ENCODE results near the gene ELFN1.

The ELFN1 gene

GRCh38 chr7:1745576-1746490 is 75.8 kb downstream of the ELFN1 start:
- TF ChIP-seq POLR2A (IDR thresholded peaks at IDR 0.05; ENCODE audit: low read length) (no peak), GATA1 (IDR thresholded peaks at IDR 0.05; ENCODE audit: low read depth, low read length) (no peak)
- DNase-seq = no peak

- TF ChIP-seq GATA1 (IDR thresholded peaks at IDR 0.05; ENCODE audit: low read depth, low read length) (no peak), POLR2A (IDR thresholded peaks at IDR 0.05; ENCODE audit: low read length) (no peak)
- DNase-seq = no peak
Observed at GRCh38 chr7:1746491-1746975, 76.5 kb downstream of the ELFN1 start.

GRCh38 chr7:1747004-1747801 is 77.1 kb downstream of the ELFN1 start:
- DNase-seq = no peak
- TF ChIP-seq POLR2A (IDR thresholded peaks at IDR 0.05; ENCODE audit: low read length) (no peak), GATA1 (IDR thresholded peaks at IDR 0.05; ENCODE audit: low read depth, low read length) (no peak)

GRCh38 chr7:1748076-1748838 is 78.2 kb downstream of the ELFN1 start:
- DNase-seq = no peak
- TF ChIP-seq GATA1 (IDR thresholded peaks at IDR 0.05; ENCODE audit: low read depth, low read length) = no peak
- TF ChIP-seq POLR2A (IDR thresholded peaks at IDR 0.05; ENCODE audit: low read length) = no peak

GRCh38 chr7:1748839-1749173 is 78.7 kb downstream of the ELFN1 start:
- no peak for DNase-seq
- TF ChIP-seq GATA1 (IDR thresholded peaks at IDR 0.05; ENCODE audit: low read depth, low read length) (no peak), POLR2A (IDR thresholded peaks at IDR 0.05; ENCODE audit: low read length) (no peak)

- DNase-seq = no peak
- TF ChIP-seq GATA1 (IDR thresholded peaks at IDR 0.05; ENCODE audit: low read depth, low read length) (no peak), POLR2A (IDR thresholded peaks at IDR 0.05; ENCODE audit: low read length) (no peak)
Observed at GRCh38 chr7:1749351-1749863, 79.3 kb downstream of the ELFN1 start.

- no peak for DNase-seq
- TF ChIP-seq GATA1 (IDR thresholded peaks at IDR 0.05; ENCODE audit: low read depth, low read length) (no peak), POLR2A (IDR thresholded peaks at IDR 0.05; ENCODE audit: low read length) (no peak)
Observed at GRCh38 chr7:1749864-1750466, 79.9 kb downstream of the ELFN1 start.

GRCh38 chr7:1750541-1751021 is 80.5 kb downstream of the ELFN1 start:
- no peak for DNase-seq
- no peak for TF ChIP-seq POLR2A (IDR thresholded peaks at IDR 0.05; ENCODE audit: low read length)
- TF ChIP-seq GATA1 (IDR thresholded peaks at IDR 0.05; ENCODE audit: low read depth, low read length) = no peak

- TF ChIP-seq GATA1 (IDR thresholded peaks at IDR 0.05; ENCODE audit: low read depth, low read length) = no peak
- TF ChIP-seq POLR2A (IDR thresholded peaks at IDR 0.05; ENCODE audit: low read length) = no peak
- no peak for DNase-seq
Observed at GRCh38 chr7:1752111-1752510, 82.0 kb downstream of the ELFN1 start.

- no peak for DNase-seq
- TF ChIP-seq GATA1 (IDR thresholded peaks at IDR 0.05; ENCODE audit: low read depth, low read length) (no peak), POLR2A (IDR thresholded peaks at IDR 0.05; ENCODE audit: low read length) (no peak)
Observed at GRCh38 chr7:1752771-1753563, 82.9 kb downstream of the ELFN1 start.

GRCh38 chr7:1753564-1753867 is 83.4 kb downstream of the ELFN1 start:
- DNase-seq = no peak
- TF ChIP-seq GATA1 (IDR thresholded peaks at IDR 0.05; ENCODE audit: low read depth, low read length) (no peak), POLR2A (IDR thresholded peaks at IDR 0.05; ENCODE audit: low read length) (no peak)

- DNase-seq = no peak
- TF ChIP-seq GATA1 (IDR thresholded peaks at IDR 0.05; ENCODE audit: low read depth, low read length) (no peak), POLR2A (IDR thresholded peaks at IDR 0.05; ENCODE audit: low read length) (no peak)
Observed at GRCh38 chr7:1754345-1754908, 84.3 kb downstream of the ELFN1 start.
